ENCODE results near the gene SMARCA4.
"Not testable (repeated sequence)": the region's sequence is repeated elsewhere in the genome, so short reads cannot be mapped to it uniquely, and the experiment has no call there.

The SMARCA4 gene

DNA sequence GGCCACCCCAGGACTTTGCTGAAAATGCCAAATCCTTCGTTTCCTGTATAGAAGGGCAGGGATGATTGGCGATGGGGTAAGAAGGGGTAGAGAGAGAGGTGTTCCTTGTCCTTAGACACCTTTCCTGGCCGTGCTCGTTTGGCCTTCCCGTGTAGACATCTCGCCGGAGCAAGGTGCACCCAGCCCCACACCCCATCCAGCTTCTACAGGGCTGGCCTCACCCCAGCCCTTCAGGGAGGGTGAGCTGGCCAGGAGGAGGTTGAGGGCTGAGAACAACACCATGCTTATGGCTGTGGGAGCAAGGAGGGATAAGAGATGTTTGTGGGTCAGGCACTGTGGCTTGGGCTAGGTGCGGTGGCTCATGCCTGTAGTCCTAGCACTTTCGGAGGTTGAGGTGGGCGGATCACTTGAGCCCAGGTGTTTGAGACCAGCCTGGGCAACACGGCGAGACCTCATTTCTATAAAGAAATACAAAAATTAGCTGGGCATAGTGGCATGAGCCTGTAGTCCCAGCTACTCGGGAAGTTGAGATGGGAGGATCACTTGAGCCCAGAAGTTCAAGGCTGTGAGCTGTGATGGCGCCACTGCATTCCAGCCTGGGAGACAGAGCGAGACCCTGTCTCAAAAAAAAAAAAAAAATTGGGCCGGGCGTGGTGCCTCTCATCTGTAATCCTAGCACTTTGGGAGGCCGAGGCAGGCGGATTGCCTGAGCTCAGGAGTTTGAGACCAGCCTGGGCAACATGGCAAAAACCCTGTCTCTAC, 15.5 kb downstream of the SMARCA4 start:
- H3K4me3 ChIP-seq (ENCODE audit: low read depth, low read length): no peak overlapping the region

DNA sequence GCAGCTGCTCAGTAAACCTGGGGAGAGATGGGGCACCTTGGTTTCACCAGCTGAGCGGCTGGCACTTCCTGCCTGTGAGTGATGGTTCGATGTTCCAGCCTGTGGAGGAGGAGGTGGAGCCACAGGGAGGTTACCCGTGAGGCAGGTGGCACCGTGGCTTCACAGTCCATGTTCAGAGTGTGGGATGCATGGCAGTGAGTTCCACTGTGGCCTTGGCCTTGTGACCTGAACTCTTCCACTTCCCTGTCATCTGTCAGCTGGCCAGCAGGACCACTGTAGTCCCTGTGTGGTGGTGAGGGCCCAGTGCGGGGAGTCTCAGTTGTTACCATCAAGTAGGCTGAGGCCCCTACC, 16.9 kb downstream of the SMARCA4 start:
- no peak overlapping the region for H3K4me3 ChIP-seq (ENCODE audit: low read depth, low read length)

DNA sequence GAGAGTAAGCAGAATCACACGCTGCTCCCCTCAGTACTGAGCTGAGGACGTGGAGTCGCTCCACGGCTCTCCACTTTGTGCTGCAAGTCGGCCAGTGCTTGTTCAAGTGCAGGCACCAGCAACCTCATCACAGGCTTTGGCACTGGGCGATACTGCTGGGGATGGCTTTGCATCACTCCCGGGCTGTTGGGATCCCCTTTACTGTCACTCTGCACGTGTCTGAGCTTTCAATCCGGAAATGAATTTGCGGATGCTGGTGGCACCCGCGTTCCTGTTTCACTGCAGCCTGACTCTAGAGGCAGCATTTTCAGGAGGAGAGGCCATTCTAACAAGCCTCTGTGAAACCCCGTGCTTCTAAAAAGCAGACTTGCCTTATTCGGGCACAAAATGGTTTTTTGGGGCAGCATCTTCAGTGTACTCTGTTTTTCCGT, 19.1 kb downstream of the SMARCA4 start:
- H3K4me3 ChIP-seq (ENCODE audit: low read depth, low read length): no peak overlapping the region

DNA sequence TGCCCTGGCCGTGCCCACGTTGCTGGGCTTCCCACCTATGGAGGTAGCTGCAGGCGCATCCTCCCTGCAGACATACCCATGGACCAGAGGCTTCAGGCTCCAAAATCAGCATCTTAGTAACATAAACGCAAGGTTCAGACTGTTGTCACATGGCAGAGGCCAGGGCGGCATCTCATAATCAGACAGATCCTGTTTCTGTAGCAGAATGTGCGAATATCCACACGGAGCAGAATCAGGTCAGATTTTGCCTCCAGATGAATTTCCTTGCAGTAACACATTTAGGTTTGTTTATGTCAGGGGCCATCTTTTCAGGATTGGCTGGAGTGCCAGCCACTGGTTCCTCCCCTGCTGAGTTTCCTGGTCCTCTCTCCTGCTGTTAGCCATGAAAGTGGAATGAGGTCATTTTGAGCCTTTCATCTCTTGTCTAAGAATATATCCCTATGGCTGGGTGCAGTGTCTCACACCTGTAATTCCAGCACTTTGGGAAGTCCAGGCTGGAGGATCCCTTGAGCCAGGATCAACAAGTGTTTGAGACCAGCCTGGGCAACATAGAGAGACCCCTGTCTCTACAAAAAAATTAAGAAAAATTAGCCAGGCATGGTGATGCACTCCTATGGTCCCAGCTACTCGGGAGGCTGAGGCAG, 20.5 kb downstream of the SMARCA4 start:
- H3K4me3 ChIP-seq (ENCODE audit: low read depth, low read length): no peak overlapping the region

DNA sequence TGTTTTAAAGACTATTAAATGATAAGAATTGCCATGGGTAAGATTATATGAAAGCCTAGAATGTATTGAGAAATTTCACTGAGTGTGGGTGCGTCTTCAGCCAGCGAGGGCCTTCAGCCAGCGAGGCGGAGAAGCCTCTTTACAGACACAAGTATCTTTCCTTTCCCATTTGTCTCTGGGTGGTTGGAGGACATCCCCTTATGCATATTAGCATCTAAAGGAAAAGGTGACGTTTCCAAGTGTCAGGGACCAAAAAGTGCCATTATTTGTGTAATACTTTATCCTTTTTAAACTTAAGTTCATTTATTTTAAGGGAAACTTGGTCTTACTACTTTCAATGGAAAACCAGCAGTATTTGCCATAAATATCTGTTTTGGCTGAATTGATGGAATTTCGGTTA, 22.2 kb downstream of the SMARCA4 start:
- no peak overlapping the region for H3K4me3 ChIP-seq (ENCODE audit: low read depth, low read length)

DNA sequence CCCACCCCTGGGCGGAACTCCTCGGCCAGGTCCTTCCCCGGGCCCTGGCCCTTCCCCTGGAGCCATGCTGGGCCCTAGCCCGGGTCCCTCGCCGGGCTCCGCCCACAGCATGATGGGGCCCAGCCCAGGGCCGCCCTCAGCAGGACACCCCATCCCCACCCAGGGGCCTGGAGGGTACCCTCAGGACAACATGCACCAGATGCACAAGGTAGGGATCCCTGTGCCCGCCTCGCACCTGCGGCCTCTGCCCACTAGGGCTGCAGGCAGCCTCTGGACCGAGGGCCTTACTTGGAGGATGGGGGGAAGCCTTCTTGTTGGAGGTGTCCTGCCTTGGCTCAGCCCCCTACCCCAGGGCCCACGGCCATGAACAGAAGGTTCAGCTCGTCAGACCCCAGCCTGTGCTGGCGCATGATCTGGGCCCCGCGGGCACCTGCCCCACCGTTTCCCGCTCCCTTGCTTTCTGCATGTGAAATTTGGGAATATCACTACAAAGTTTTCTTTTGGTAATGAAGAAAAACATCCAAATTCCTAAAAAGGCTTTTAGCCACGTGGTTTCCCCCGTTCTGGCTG, 23.4 kb downstream of the SMARCA4 start:
- no peak overlapping the region for H3K4me3 ChIP-seq (ENCODE audit: low read depth, low read length)

DNA sequence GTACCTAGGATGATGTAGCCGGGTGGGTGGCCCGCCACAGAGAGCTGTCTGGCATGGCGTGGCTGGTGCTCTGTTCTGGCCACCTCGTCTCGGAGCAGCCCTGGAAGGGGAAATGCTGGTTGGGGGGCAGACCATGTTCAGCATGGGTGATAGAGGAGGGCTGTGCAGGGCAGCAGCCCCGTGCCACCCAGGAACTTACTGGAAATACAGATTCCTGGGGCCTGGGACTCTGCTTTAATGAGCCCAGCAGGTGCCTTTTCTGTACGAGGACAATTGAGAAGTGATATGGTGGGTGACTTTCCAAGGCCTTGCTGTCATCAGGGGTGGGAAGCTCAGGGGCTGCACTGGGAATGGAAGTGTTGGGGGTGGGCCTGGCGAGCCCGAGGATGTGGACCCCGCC, 24.7 kb downstream of the SMARCA4 start:
- H3K4me3 ChIP-seq (ENCODE audit: low read depth, low read length): no peak overlapping the region

DNA sequence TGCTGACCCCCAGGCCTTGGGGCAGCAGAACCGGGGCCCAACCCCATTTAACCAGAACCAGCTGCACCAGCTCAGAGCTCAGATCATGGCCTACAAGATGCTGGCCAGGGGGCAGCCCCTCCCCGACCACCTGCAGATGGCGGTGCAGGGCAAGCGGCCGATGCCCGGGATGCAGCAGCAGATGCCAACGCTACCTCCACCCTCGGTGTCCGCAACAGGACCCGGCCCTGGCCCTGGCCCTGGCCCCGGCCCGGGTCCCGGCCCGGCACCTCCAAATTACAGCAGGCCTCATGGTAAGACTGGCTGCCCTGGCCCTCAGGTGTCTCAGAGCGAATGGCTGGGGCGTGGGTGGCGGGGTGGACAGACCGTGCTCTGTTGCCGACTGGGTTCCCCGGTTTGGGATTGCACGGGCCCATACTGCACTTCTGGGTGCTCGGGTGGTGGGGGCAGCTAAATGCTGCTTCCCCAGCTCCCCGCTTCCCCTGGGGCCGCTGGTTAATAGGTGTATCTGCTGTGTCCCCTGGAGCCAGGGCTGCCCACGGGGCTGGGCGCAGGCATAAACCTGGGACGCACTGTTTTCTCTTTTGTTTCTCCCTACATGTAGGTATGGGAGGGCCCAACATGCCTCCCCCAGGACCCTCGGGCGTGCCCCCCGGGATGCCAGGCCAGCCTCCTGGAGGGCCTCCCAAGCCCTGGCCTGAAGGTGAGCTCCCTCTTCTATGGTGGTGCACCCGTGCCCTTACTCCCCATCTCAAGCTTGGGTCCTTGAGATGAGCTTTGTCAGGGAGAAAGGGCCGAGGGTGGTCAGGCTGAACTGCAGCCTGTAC, 25.7 kb downstream of the SMARCA4 start:
- H3K4me3 ChIP-seq (ENCODE audit: low read depth, low read length): no peak overlapping the region

DNA sequence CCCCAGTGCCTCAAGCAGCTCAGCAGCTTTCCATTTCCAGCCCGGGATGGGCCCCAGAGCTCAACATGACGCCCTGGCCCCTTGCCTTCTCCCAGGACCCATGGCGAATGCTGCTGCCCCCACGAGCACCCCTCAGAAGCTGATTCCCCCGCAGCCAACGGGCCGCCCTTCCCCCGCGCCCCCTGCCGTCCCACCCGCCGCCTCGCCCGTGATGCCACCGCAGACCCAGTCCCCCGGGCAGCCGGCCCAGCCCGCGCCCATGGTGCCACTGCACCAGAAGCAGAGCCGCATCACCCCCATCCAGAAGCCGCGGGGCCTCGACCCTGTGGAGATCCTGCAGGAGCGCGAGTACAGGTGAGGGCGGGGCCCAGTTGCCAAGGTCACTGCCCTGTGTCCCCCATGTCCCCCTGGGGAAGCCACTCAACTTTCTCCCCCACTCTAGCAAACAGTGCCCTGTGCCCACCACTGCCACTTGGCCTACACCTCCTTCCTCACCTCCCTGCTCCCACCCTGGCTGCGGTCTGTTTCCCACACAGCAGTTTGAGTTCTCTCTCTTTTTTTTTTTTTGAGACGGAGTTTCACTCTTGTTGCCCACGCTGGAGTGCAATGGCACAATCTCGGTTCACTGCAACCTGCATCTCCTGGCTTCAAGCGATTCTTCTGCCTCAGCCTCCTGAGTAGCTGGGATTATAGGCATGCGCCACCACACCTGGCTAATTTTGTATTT, 26.9 kb downstream of the SMARCA4 start:
- no peak overlapping the region for H3K4me3 ChIP-seq (ENCODE audit: low read depth, low read length)

DNA sequence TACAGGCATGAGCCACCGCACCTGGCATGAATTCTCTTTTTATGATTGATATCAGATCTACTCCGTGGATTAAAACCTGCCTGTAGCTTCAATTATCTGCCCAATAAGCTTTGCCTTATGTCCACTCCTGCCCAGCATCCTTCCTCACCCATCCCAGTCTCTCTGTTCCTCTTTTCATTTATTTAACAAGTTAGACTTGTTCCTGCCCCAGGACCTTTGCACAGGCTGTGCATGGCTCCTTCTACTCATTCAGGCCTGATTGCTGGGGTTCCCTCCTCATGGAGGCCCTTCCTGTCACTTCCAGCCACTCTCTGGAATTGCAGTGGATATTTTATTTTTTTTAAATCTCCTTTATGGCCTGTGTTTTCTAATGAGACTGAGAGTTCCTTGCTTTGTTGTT, 27.6 kb downstream of the SMARCA4 start:
- H3K4me3 ChIP-seq (ENCODE audit: low read depth, low read length): no peak overlapping the region

DNA sequence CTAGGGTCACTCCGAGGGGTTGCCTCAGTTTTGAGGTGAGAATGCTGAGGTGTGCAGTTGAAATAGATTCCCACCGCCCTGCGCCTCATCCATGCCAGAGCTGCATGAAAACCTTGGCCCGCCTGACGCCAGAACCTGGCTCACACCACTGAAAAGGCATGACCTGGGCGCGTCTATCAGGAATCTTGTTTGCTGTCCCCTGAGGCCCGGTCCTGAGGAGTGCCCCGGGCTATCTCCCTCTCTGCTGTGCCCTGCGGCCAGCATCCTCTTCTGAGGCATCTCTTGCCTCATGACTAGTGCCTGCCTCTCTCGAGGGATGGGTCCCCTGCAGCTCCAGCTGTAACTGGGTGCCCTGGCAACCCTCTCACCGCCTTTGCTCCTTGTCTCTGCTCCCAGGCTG, 28.1 kb downstream of the SMARCA4 start:
- H3K4me3 ChIP-seq (ENCODE audit: low read depth, low read length): no peak overlapping the region

DNA sequence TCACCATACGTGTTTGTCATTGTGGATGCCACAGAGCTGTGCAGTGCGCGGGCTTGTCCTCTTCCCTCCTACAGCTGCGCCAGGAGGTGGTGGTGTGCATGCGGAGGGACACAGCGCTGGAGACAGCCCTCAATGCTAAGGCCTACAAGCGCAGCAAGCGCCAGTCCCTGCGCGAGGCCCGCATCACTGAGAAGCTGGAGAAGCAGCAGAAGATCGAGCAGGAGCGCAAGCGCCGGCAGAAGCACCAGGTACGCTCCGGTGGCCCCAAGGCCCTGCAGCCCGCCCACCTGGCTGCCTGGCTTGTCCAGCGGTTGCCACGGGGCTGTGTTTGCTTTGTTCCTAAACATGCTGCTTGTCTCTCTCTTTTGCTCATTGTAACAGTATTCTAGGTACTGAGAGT, 30.2 kb downstream of the SMARCA4 start:
- no peak overlapping the region for H3K4me3 ChIP-seq (ENCODE audit: low read depth, low read length)

DNA sequence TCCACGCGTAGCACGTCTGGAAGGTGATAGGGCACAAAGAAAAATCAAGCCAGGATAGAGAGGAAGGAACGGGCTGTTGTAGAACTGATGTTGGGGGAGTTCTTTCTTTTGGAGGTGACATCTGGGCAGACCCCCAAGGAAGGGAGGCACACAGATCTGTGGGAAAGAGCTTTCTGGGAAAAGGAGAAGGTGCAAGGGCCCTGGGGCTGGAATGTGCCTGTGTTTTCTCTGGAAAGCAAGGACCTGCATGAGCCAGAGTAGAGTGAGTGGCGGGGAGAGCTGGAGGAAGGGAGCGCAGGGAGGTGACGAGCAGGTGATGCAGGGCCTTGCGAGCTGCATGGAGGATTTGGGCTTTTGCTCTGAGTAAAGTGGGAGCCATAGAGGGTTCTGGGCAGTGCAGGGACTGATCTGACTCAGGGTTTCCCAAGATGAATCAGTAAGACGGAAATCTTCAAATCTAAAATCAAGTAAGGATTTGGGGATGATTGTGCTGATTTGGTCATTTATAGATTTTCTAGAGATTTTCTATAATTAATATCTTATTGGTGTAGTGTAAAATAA, 30.8 kb downstream of the SMARCA4 start:
- H3K4me3 ChIP-seq (ENCODE audit: low read depth, low read length): no peak overlapping the region

DNA sequence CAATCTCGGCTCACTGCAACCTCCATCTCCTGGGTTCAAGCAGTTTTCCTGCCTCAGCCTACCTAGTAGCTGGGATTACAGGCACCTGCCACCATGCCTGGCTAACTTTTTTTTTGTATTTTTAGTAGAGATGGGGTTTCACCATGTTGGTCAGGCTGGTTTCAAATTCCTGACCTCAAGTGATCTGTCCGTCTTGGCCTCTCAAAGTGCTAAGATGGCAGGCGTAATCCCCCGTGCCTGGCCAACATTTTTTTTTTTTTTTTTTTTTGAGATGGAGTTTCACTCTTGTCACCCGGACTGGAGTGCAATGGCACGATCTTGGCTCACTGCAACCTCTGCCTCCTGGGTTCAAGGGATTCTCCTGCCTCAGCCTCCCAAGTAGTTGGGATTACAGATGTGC, 31.3 kb downstream of the SMARCA4 start:
- H3K4me3 ChIP-seq (ENCODE audit: low read depth, low read length): not testable (repeated sequence)

DNA sequence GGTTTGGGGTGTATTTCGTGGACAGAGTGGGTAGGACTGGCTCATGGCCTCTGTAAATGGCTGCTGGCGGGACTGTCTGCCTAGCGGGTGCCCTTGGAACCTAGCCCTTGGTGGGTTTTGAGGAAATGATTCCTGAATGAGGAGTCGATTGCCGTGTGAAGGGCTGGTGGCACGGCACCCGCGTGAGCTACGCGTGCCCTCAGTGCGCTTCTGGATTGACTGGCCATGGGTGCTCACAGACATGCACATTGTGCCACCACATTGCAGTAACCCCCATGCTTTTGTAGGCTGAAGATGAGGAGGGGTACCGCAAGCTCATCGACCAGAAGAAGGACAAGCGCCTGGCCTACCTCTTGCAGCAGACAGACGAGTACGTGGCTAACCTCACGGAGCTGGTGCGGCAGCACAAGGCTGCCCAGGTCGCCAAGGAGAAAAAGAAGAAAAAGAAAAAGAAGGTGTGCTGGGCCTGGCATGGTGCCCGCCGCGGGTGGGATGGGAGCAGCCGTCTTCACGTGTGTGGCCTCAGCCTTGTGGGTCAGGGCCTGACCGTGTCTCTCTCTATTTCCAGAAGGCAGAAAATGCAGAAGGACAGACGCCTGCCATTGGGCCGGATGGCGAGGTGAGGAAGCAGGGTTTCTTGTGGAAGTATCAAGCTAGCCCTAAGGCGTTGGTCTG, 35.2 kb downstream of the SMARCA4 start:
- no peak overlapping the region for H3K4me3 ChIP-seq (ENCODE audit: low read depth, low read length)

DNA sequence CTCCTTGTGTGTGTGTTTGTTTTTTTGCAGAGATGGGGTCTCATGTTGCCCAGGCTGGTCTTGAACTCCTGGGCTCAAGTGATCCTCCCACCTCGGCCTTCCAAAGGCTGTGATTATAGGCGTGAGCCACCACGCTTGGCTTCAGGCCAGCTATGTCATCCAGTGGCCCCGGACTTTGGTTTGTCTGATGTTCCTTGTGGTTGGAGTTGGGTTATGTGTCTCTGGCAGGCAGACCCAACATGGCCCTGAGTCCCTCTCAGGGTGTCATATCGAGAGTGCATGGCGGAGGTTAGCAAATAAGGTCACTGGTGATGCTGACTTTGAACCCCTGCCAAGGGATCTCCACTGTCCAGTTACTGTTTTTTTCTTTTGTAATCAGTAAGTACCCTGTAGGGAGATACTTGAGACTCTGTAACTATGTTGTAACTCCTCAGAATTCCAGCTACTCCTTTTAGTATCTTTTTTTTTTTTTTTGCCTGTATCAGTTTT, 37.3 kb downstream of the SMARCA4 start:
- no peak overlapping the region for H3K4me3 ChIP-seq (ENCODE audit: low read depth, low read length)

DNA sequence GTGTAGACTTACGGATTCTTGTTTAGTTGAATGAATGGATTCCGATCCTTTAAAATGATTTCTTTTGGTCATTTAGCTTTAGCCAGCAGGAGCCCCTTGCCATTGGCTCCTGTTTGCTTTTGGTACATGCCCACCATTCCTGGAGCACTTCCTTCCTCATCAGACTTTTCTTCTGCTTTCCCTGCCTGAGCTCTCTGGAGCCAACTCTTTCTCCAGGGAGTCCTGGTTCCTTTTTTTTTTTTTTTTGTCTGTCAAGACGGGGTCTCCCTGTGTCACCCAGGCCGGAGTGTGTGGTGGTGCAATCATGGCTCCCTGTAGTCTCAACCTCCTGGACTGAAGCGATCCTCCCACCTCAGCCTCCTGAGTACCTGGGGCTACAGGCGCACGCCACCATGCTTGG, 37.8 kb downstream of the SMARCA4 start:
- H3K4me3 ChIP-seq (ENCODE audit: low read depth, low read length): no peak overlapping the region

DNA sequence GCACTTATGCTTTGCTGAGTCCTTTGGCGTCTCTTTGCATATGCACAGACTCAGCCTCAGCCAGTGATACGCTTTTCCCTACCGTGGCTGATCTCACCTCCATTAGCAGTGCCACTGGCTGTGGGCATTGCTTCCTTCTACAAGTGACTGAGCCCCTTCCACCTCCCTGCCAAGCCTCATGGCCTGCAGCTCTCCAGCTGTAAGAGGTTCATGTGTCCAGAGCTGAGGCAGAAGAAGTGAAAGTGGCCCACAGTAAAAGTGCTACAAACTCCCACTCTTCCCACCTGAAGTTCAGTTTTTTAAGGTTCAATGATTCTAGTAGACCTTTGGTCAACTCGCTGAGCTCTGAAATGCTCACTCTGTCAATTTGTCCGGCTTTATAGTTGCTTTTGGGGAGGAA, 44.7 kb downstream of the SMARCA4 start:
- no peak overlapping the region for H3K4me3 ChIP-seq (ENCODE audit: low read depth, low read length)

DNA sequence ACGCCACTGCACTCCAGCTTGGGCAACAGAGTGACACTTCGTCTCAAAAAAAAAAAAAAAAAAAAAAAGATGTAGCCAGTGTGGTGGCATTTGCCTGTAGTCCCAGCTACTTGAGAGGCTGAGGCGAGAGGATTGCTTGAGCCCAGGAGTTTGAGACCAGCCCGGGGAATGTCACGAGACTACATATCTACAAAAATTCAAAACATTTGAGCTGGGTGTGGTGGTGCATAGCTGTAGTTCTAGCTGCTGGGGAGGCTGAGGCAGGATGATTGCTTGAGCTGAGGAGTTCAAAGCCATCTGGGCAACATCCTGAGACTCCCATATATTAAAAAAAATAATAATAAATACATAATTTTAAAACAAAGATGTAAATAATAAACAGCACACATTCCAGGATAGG, 46.6 kb downstream of the SMARCA4 start:
- H3K4me3 ChIP-seq (ENCODE audit: low read depth, low read length): no peak overlapping the region

DNA sequence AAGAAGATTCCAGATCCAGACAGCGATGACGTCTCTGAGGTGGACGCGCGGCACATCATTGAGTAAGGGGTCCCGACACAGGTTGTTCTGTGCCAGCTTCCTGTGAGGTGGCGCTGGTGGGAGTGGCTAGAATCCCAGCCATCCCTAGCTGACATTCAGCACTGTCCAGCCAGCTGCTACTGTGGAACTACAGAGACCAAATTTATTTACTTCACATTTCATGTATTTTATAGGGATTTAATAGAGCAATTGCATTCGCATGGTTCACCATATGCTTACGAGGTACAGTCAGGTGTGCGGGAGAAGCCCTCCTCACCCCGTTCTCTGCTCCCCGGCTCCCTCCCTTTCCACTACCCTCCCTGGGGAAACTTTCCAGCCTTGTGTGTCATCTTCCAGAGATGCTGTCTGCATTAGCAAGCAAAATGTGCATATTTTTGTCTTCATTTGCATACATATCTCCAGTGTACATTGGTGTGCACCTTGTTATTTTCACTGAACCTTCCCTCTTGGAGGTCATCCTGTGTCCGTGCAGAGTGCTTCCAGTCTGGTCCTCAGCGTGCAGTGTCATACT, 47.2 kb downstream of the SMARCA4 start:
- H3K4me3 ChIP-seq (ENCODE audit: low read depth, low read length): no peak overlapping the region

All from iPS-11a (cell line).